HepG2 (cell line): Measurements from ENCODE around the gene PRKAR1A. TPM values are rescaled to one million over a fixed set of nuclear protein-coding genes. Genes with fewer than 3 reads are reported as not detected.

Experiments used
- ATAC-seq: fragments of 200-7000 bp; cut with Tn5 transposase; 3 replicates; pipeline ENCODE4 v1.9.1; 2020; ENCODE audit warnings: mild to moderate bottlenecking, moderate library complexity
- BruUV-seq: library from RNA; stranded (reverse); fragments of 400-500 nt; replicated peaks from 2 replicates; lab custom pipeline; 2021; lab: Mats Ljungman, UMichigan
- CTCF ChIA-PET: fragments of 300-600 bp; formaldehyde crosslinking; extraction: SDS; loops from one replicate; lab custom pipeline; 2021; ENCODE audit warnings: low total read pairs, inconsistent platforms, low intra/inter-chr PET ratio; lab: Yijun Ruan, JAX
- POLR2A ChIA-PET: fragments of 350-600 bp; sonication (Branson Sonifier 250); formaldehyde crosslinking; loops from one replicate; lab custom pipeline; 2020; ENCODE audit warnings: antibody characterized with exemption, inconsistent platforms; lab: Yijun Ruan, JAX
- DNase-seq: peaks from one replicate; pipeline ENCODE4 v3.0.0-alpha.2; 2015; ENCODE audit warnings: low spot score
- FAIRE-seq: peaks from 3 replicates; lab custom pipeline; 2011; peaks lifted over from hg19 to GRCh38; lab: Jason Lieb, UNC
- H2AFZ ChIP-seq: one replicate; pipeline ENCODE4 v1.6.1; 2011; ENCODE audit warnings: low read length, inconsistent platforms
- H3K27ac ChIP-seq: fragments of 300-600 bp; 3 replicates; pipeline ENCODE4 v1.8.0; 2011; ENCODE audit warnings: mixed run types, mild to moderate bottlenecking, mixed read lengths, low read length, inconsistent platforms; ENCODE audit not compliant: insufficient read depth; ENCODE audit errors: extremely low read length
- H3K27me3 ChIP-seq, 2 experiments: fragments of 200-600 bp in 1 of 2; 2 replicates in 1 of 2; 3 replicates in 1 of 2; pipeline versions ENCODE4 v1.6.0 to v1.8.0; 2011; ENCODE audit warnings: low read length in 2 of 2, mild to moderate bottlenecking in 2 of 2, moderate library complexity in 2 of 2, inconsistent platforms in 1 of 2; ENCODE audit not compliant: insufficient read depth in 2 of 2, control insufficient read depth in 1 of 2
- H3K36me3 ChIP-seq, 2 experiments: fragments of 200-600 bp in 1 of 2; replicated peaks in 1 of 2; 2 replicates in 1 of 2; 3 replicates in 1 of 2; pipeline versions ENCODE4 v1.5.1 to v1.8.0; 2011; ENCODE audit warnings: low read length in 2 of 2, inconsistent platforms in 1 of 2; ENCODE audit not compliant: insufficient read depth in 2 of 2, control insufficient read depth in 1 of 2
- H3K4me1 ChIP-seq: 2 replicates; pipeline ENCODE4 v1.5.1; 2012; ENCODE audit warnings: low read length, inconsistent platforms; ENCODE audit not compliant: insufficient read depth
- H3K4me2 ChIP-seq: 2 replicates; pipeline ENCODE4 v1.6.0; 2011; ENCODE audit warnings: low read depth, low read length, inconsistent platforms
- H3K4me3 ChIP-seq, 3 experiments: fragments of 200-600 bp in 1 of 3; sonication (generic), shearing (Covaris generic) in 1 of 3; replicated peaks in 1 of 3; 2 replicates each; pipeline ENCODE4 v1.5.1; 2011 to 2016; ENCODE audit warnings: low read length in 3 of 3, inconsistent platforms in 2 of 3, low read depth in 2 of 3, mild to moderate bottlenecking in 2 of 3, control low read depth in 1 of 3, mixed read lengths in 1 of 3; ENCODE audit not compliant: insufficient read depth in 1 of 3
- H3K79me2 ChIP-seq: one replicate; pipeline ENCODE4 v1.6.1; 2011; ENCODE audit warnings: low read length, inconsistent platforms; ENCODE audit not compliant: insufficient read depth
- H3K9ac ChIP-seq: 2 replicates; pipeline ENCODE4 v1.6.0; 2011; ENCODE audit warnings: mild to moderate bottlenecking, low read depth, low read length, inconsistent platforms; ENCODE audit not compliant: insufficient read depth
- H3K9me3 ChIP-seq: 2 replicates; pipeline ENCODE4 v1.5.1; 2012; ENCODE audit warnings: mild to moderate bottlenecking, low read length
- H4K20me1 ChIP-seq: 2 replicates; pipeline ENCODE4 v1.6.0; 2011; ENCODE audit warnings: inconsistent platforms, mild to moderate bottlenecking, low read length, moderate library complexity; ENCODE audit not compliant: insufficient read depth
- BCL6 ChIP-seq: IDR thresholded peaks from 2 replicates; pipeline ENCODE4 v1.6.1; 2016; ENCODE audit warnings: missing genetic modification reagents, missing compliant biosample characterization
- ESRRA ChIP-seq: sonication (generic); formaldehyde crosslinking; IDR thresholded peaks from 2 replicates; pipeline ENCODE4 v1.5.1; 2020; ENCODE audit warnings: mild to moderate bottlenecking, low read depth, missing genetic modification reagents
- IKZF1 ChIP-seq: fragments of 450-650 bp; IDR thresholded peaks from 2 replicates; pipeline ENCODE4 v1.7.1; 2016
- MAFG ChIP-seq: sonication (generic); formaldehyde crosslinking; IDR thresholded peaks from 2 replicates; pipeline ENCODE4 v1.5.1; 2020; ENCODE audit warnings: mild to moderate bottlenecking, missing genetic modification reagents
- MTA3 ChIP-seq: sonication (generic); formaldehyde crosslinking; IDR thresholded peaks from 2 replicates; pipeline ENCODE4 v1.4.0; 2020; ENCODE audit warnings: missing genetic modification reagents
- RARA ChIP-seq: IDR thresholded peaks from 2 replicates; pipeline ENCODE4 v1.6.1; 2016; ENCODE audit warnings: missing genetic modification reagents, missing compliant biosample characterization
- SAFB2 ChIP-seq: sonication (generic); formaldehyde crosslinking; IDR thresholded peaks from 2 replicates; pipeline ENCODE4 v1.5.1; 2020; ENCODE audit warnings: missing genetic modification reagents, low read depth, mild to moderate bottlenecking, borderline replicate concordance
- XBP1 ChIP-seq: sonication (generic); formaldehyde crosslinking; IDR thresholded peaks from 2 replicates; pipeline ENCODE4 v1.5.0; 2020; ENCODE audit warnings: missing genetic modification reagents
- ZFP90 ChIP-seq: sonication (generic); formaldehyde crosslinking; IDR thresholded peaks from 2 replicates; pipeline ENCODE4 v1.8.0; 2022; ENCODE audit warnings: missing genetic modification reagents, mild to moderate bottlenecking, inconsistent platforms, borderline replicate concordance
- WGBS: methylation state at CpG from one replicate; pipeline ENCODE4 v1.1.6; 2017; ENCODE audit warnings: low lambda C conversion rate; 5-methylcytosine and 5-hydroxymethylcytosine counted together
- in situ Hi-C: cut with HindIII; loops from 2 replicates; pipeline ENCODE4 v1.10.0; 2017; ENCODE audit warnings: low pct_unique_long_range_greater_than_20kb; ENCODE audit not compliant: extremely low pct_ligation_motif_present
- intact Hi-C: fragments of 100-400 bp; cut with micrococcal nuclease; formaldehyde crosslinking; loops from one replicate; pipeline ENCODE4 v1.10.0; 2022; ENCODE audit not compliant: unreplicated experiment
- polyA plus RNA-seq, 8 experiments: library from polyadenylated mRNA; depleted of rRNA in 3 of 8; stranded (reverse) in 7 of 8; unstranded in 1 of 8; fragments of >200 nt; fragmentation: Illumina TruSeq in 4 of 8; extraction: Trizol in 4 of 8; gene quantifications; 2 replicates each; pipeline versions ENCODE4 v1.2.1 to v1.2.3, GENCODE V29; 2011 to 2016; ENCODE audit warnings: low read depth in 4 of 8, missing spikeins in 1 of 8, mixed read lengths in 1 of 8; ENCODE audit not compliant: insufficient read depth in 1 of 8
- total RNA-seq, 5 experiments: library from RNA; depleted of rRNA; stranded (reverse); fragments of >200 nt; fragmentation: Illumina TruSeq; extraction: Trizol; gene quantifications; 2 replicates each; pipeline ENCODE4 v1.2.3, GENCODE V29; 2016; ENCODE audit warnings: low read depth in 1 of 5
- TF ChIP-seq, protein P1 (sequence below): IDR thresholded peaks from 2 replicates; pipeline ENCODE4 v1.6.1; 2016
- TF ChIP-seq, protein P2 (sequence below): IDR thresholded peaks from 2 replicates; pipeline ENCODE4 v1.6.1; 2012; ENCODE audit warnings: low read depth, low read length, improper control_type of control experiment

The PRKAR1A gene
- total and polyA plus RNA-seq, 2 of the 13 experiments (the other 11 are each of a cell fraction or from before 2014, with no cell fraction given) = 265 to 266 TPM

DNA sequence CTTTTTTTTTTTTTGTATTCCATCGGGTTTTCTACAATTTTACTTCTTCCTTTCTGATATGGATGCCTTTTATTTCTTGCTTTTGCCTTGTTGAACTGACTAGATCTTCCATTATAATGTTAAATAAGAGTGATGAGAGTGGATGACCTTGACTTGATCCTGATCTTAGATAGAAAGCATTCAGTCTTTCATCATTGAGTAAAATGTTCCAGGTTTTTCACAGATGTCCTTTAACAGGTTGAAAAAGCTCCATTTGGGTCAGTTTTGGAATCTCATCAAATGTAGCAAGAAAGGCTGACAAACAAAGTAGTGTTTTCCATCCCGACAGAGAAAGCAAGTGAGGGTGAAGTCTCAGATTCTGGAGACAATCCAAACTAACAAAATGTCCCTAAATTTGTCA lies 27.8 kb upstream of the PRKAR1A start:
- Histone ChIP-seq H3K79me2 (no peaks in the 10 kb centered on the region), H3K27ac (peak overlapping the region; percentile 80), H3K36me3 (no peaks in the 10 kb centered on the region), H3K4me2 (peak overlapping the region; percentile 62), H3K4me1 (peaks cover 76% of the 10 kb centered on the region), H3K4me3 (peak overlapping the region in 1 of 3 experiments; percentile 34; a peak in 1 of 6 replicates), H3K27me3 (no peaks in the 10 kb centered on the region), H3K9ac (peak overlapping the region; percentile 39; the same call in 1 of the 2 replicates), H2AFZ (no peak overlapping the region), H4K20me1 (no peaks in the 10 kb centered on the region), H3K9me3 (peaks cover 5% of the 10 kb centered on the region)
- no TSS peak for BruUV-seq
- 41% methylated on average over 2 of the region's 2 CpGs for WGBS
- intact Hi-C loops = no loop called here
- FAIRE-seq (no peak), ATAC-seq (no peak), DNase-seq (peak; percentile 70)
- no peak for TF ChIP-seq MTA3 (CRISPR knock-in tag)
- no peak for TF ChIP-seq ZFP90 (CRISPR knock-in tag)
- TF ChIP-seq, protein P1, sequence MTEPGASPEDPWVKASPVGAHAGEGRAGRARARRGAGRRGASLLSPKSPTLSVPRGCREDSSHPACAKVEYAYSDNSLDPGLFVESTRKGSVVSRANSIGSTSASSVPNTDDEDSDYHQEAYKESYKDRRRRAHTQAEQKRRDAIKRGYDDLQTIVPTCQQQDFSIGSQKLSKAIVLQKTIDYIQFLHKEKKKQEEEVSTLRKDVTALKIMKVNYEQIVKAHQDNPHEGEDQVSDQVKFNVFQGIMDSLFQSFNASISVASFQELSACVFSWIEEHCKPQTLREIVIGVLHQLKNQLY = no peak
- no peak for TF ChIP-seq XBP1 (CRISPR knock-in tag)
- peak; percentile 71 for TF ChIP-seq RARA (CRISPR knock-in tag)
- TF ChIP-seq BCL6 (CRISPR knock-in tag) = 0 out of 2 replicates have a peak, but pooled peaks have one; percentile 19
- TF ChIP-seq, protein P2, sequence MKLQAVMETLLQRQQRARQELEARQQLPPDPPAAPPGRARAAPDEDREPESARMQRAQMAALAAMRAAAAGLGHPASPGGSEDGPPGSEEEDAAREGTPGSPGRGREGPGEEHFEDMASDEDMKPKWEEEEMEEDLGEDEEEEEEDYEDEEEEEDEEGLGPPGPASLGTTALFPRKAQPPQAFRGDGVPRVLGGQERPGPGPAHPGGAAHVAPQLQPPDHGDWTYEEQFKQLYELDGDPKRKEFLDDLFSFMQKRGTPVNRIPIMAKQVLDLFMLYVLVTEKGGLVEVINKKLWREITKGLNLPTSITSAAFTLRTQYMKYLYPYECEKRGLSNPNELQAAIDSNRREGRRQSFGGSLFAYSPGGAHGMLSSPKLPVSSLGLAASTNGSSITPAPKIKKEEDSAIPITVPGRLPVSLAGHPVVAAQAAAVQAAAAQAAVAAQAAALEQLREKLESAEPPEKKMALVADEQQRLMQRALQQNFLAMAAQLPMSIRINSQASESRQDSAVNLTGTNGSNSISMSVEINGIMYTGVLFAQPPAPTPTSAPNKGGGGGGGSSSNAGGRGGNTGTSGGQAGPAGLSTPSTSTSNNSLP = 0 out of 2 replicates have a peak, but pooled peaks have one; percentile 10
- TF ChIP-seq SAFB2 (CRISPR knock-in tag) = no peak
- no peak for TF ChIP-seq ESRRA (CRISPR knock-in tag)
- TF ChIP-seq IKZF1 = no peak
- TF ChIP-seq MAFG (CRISPR knock-in tag) = no peak
- ChIA-PET POLR2A (interaction anchor here (0.8 to 2.9 kb wide), 7 partner anchors 10 to 114 kb away, joined by 3 to 26 read pairs (median 3); partner anchors contain the start of gene PRKAR1A), CTCF (no interaction called here)
- in situ Hi-C loops = no loop called here
